Loucy (cell line): Measurements from ENCODE around the gene DYRK2.

ENCODE experiments used
- H2AFZ ChIP-seq: fragments of 200-600 bp; sonication (generic); 2 replicates; pipeline ENCODE4 v1.6.0; 2016; ENCODE audit warnings: antibody characterized with exemption, mild to moderate bottlenecking, low read length, moderate library complexity
- H3F3A ChIP-seq: fragments of 200-600 bp; 2 replicates; pipeline ENCODE4 v1.6.0; 2016; ENCODE audit warnings: antibody characterized with exemption, low read depth, mild to moderate bottlenecking
- H3K27me3 ChIP-seq: fragments of 200-600 bp; sonication (generic); 2 replicates; pipeline ENCODE4 v1.6.1; 2014; ENCODE audit warnings: low read length, mild to moderate bottlenecking; ENCODE audit not compliant: insufficient read depth, poor library complexity, severe bottlenecking
- H3K36me3 ChIP-seq: fragments of 200-600 bp; sonication (generic); 2 replicates; pipeline ENCODE4 v1.6.1; 2016; ENCODE audit warnings: low read length; ENCODE audit not compliant: insufficient read depth
- H3K4me1 ChIP-seq: fragments of 200-600 bp; sonication (generic); 2 replicates; pipeline ENCODE4 v1.5.1; 2014; ENCODE audit warnings: low read length, mild to moderate bottlenecking; ENCODE audit not compliant: insufficient read depth, poor library complexity, severe bottlenecking
- H3K4me2 ChIP-seq: fragments of 200-600 bp; sonication (generic); 2 replicates; pipeline ENCODE4 v1.6.0; 2014; ENCODE audit warnings: antibody characterized with exemption, low read length, low read depth, mild to moderate bottlenecking; ENCODE audit not compliant: poor library complexity, severe bottlenecking
- H3K4me3 ChIP-seq: fragments of 200-600 bp; sonication (generic); 2 replicates; pipeline ENCODE4 v1.5.1; 2014; ENCODE audit warnings: low read length, mild to moderate bottlenecking, mixed read lengths; ENCODE audit not compliant: poor library complexity, severe bottlenecking
- H3K79me2 ChIP-seq: fragments of 200-600 bp; sonication (generic); 2 replicates; pipeline ENCODE4 v1.6.1; 2014; ENCODE audit warnings: low read length; ENCODE audit not compliant: insufficient read depth
- H3K9ac ChIP-seq: fragments of 200-600 bp; sonication (generic); 2 replicates; pipeline ENCODE4 v1.6.0; 2014; ENCODE audit warnings: mild to moderate bottlenecking, low read depth, low read length, moderate library complexity; ENCODE audit not compliant: poor library complexity, severe bottlenecking
- H3K9me2 ChIP-seq: fragments of 200-600 bp; sonication (generic); replicated peaks from 2 replicates; pipeline ENCODE4 v1.6.1; 2016; ENCODE audit warnings: low read depth, low read length, mixed read lengths
- H3K9me3 ChIP-seq: fragments of 200-600 bp; sonication (generic); 2 replicates; pipeline ENCODE4 v1.6.1; 2014; ENCODE audit warnings: mild to moderate bottlenecking, antibody characterized with exemption, low read length, low read depth; ENCODE audit not compliant: insufficient read depth
- H4K20me1 ChIP-seq: fragments of 200-600 bp; sonication (generic); 2 replicates; pipeline ENCODE4 v1.6.0; 2014; ENCODE audit warnings: antibody characterized with exemption, low read length, mild to moderate bottlenecking; ENCODE audit not compliant: insufficient read depth, poor library complexity, severe bottlenecking
- CTCF ChIP-seq: fragments of 200-600 bp; sonication (generic); conservative IDR thresholded peaks from 2 replicates; pipeline ENCODE4 v1.5.1; 2014; ENCODE audit warnings: mild to moderate bottlenecking, antibody characterized with exemption, low read length
- EZH2phosphoT487 ChIP-seq: fragments of 200-600 bp; IDR thresholded peaks from 2 replicates; pipeline ENCODE4 v1.6.1; 2018; ENCODE audit warnings: antibody characterized with exemption, mild to moderate bottlenecking, moderate library complexity, borderline replicate concordance

Gene DYRK2

GRCh38 chr12:67681941-67682620 is 33.5 kb downstream of the DYRK2 start:
- Histone ChIP-seq H3K79me2 (no peaks in the 10 kb centered on the region), H3K4me3 (no peak overlapping the region), H3K9me2 (no peaks in the 10 kb centered on the region), H3K27me3 (no peaks in the 10 kb centered on the region), H4K20me1 (no peaks in the 10 kb centered on the region), H3K36me3 (no peaks in the 10 kb centered on the region), H3K4me2 (no peak overlapping the region), H3K9me3 (no peaks in the 10 kb centered on the region), H3K4me1 (no peaks in the 10 kb centered on the region), H3K9ac (no peak overlapping the region), H2AFZ (no peak overlapping the region), H3F3A (no peaks in the 10 kb centered on the region)
- TF ChIP-seq CTCF = no peak
- TF ChIP-seq EZH2phosphoT487 = no peak

- peak overlapping the region; percentile 8 for H3K4me2 ChIP-seq
- H2AFZ ChIP-seq = peak overlapping the region; percentile 51; the same call in 1 of the 2 replicates
- H3K9me3 ChIP-seq = no peaks in the 10 kb centered on the region
- H3K9ac ChIP-seq = no peak overlapping the region
- TF ChIP-seq CTCF (no peak), EZH2phosphoT487 (no peak)
- H3K4me1 ChIP-seq = peaks cover 14% of the 10 kb centered on the region
- no peaks in the 10 kb centered on the region for H4K20me1 ChIP-seq
- H3K27me3 ChIP-seq = no peaks in the 10 kb centered on the region
- no peaks in the 10 kb centered on the region for H3K9me2 ChIP-seq
- H3K79me2 ChIP-seq = no peaks in the 10 kb centered on the region
- no peak overlapping the region for H3K4me3 ChIP-seq
- no peaks in the 10 kb centered on the region for H3K36me3 ChIP-seq
- no peaks in the 10 kb centered on the region for H3F3A ChIP-seq
These were observed 40.8 kb downstream of the DYRK2 start for GRCh38 chr12:67689385-67689784.

GRCh38 chr12:67690656-67691055 is 42.1 kb downstream of the DYRK2 start:
- Histone ChIP-seq H3K27me3 (no peaks in the 10 kb centered on the region), H3F3A (no peaks in the 10 kb centered on the region), H3K9me3 (no peaks in the 10 kb centered on the region), H4K20me1 (no peaks in the 10 kb centered on the region), H2AFZ (no peak overlapping the region), H3K9me2 (no peaks in the 10 kb centered on the region), H3K36me3 (no peaks in the 10 kb centered on the region), H3K79me2 (no peaks in the 10 kb centered on the region), H3K4me3 (no peak overlapping the region), H3K9ac (no peak overlapping the region), H3K4me1 (peaks cover 21% of the 10 kb centered on the region), H3K4me2 (no peak overlapping the region)
- TF ChIP-seq EZH2phosphoT487 (no peak), CTCF (no peak)
